Measurements from ENCODE around the gene OR8D1. TPM values are rescaled to one million over a fixed set of nuclear protein-coding genes. Genes with fewer than 3 reads are reported as not detected.

Gene OR8D1
- polyA plus RNA-seq, 1 donor (not counting 4 experiments of a cell fraction or from before 2014, with no cell fraction given) = not detected

GRCh38 chr11:124296016-124296415, 17.7 kb downstream of the OR8D1 start:
- dilution Hi-C loops (cut with MboI; ENCODE audit: extremely low pct_ligation_motif_present, low sequenced_read_pairs) = no loop called here
- H3K4me2 ChIP-seq (ENCODE audit: control insufficient read depth, extremely low read depth, insufficient read depth, low read depth, low read length) = no peak overlapping the region
- FAIRE-seq = no peak

GRCh38 chr11:124294687-124295086, 19.1 kb downstream of the OR8D1 start:
- H3K36me3 ChIP-seq (ENCODE audit: control insufficient read depth in 2 of 2, extremely low read depth in 1 of 2, insufficient read depth in 2 of 2, low read length in 2 of 2) = no peaks in the 10 kb centered on the region
- H4K20me1 ChIP-seq (ENCODE audit: control insufficient read depth, extremely low read depth, insufficient read depth, low read length) = no peaks in the 10 kb centered on the region
- FAIRE-seq (no peak), DNase-seq (ENCODE audit: low read depth, low spot score) (no peak)
- no peaks in the 10 kb centered on the region for H3K9me3 ChIP-seq (ENCODE audit: control insufficient read depth, low read depth, low read length)
- H3K9me1 ChIP-seq (ENCODE audit: control insufficient read depth, extremely low read depth, insufficient read depth, low read length) = no peaks in the 10 kb centered on the region
- H3K4me1 ChIP-seq (ENCODE audit: control insufficient read depth, extremely low read depth, insufficient read depth, low read length) = no peaks in the 10 kb centered on the region
- no peaks in the 10 kb centered on the region for H3K27me3 ChIP-seq (ENCODE audit: control insufficient read depth, extremely low read depth, insufficient read depth, low read length)
- H2AFZ ChIP-seq (ENCODE audit: control insufficient read depth, low read length) = no peak overlapping the region
- no peak overlapping the region for H3K9ac ChIP-seq (ENCODE audit: control insufficient read depth, extremely low read depth, insufficient read depth, low read length)
- dilution Hi-C loops (cut with MboI; ENCODE audit: extremely low pct_ligation_motif_present, low sequenced_read_pairs) = no loop called here
- no peak for TF ChIP-seq CTCF (optimal IDR thresholded peaks at IDR 0.05 in 1 of 3, IDR thresholded peaks at IDR 0.05 in 1 of 3, conservative IDR thresholded peaks at IDR 0.05 in 1 of 3; ENCODE audit: extremely low read depth in 1 of 3, insufficient read depth in 2 of 3, low read length in 3 of 3)
- no peak overlapping the region for H3K4me2 ChIP-seq (ENCODE audit: control insufficient read depth, extremely low read depth, insufficient read depth, low read depth, low read length)
- H3K27ac ChIP-seq (ENCODE audit: control insufficient read depth, insufficient read depth, low read length) = no peak overlapping the region
- H3K79me2 ChIP-seq (ENCODE audit: control insufficient read depth, insufficient read depth, low read length) = no peaks in the 10 kb centered on the region
- H3K4me3 ChIP-seq (ENCODE audit: control insufficient read depth in 2 of 3, extremely low read depth in 1 of 3, insufficient read depth in 2 of 3, low read depth in 1 of 3, low read length in 3 of 3) = no peak overlapping the region

More at GRCh38 chr11:124296016-124296415, 17.7 kb downstream of the OR8D1 start:
- Histone ChIP-seq H3K4me3 (ENCODE audit: control insufficient read depth in 2 of 3, extremely low read depth in 1 of 3, insufficient read depth in 2 of 3, low read depth in 1 of 3, low read length in 3 of 3) (no peak overlapping the region), H3K9ac (ENCODE audit: control insufficient read depth, extremely low read depth, insufficient read depth, low read length) (no peak overlapping the region), H2AFZ (ENCODE audit: control insufficient read depth, low read length) (no peak overlapping the region), H3K9me3 (ENCODE audit: control insufficient read depth, low read depth, low read length) (no peaks in the 10 kb centered on the region), H3K4me1 (ENCODE audit: control insufficient read depth, extremely low read depth, insufficient read depth, low read length) (no peaks in the 10 kb centered on the region), H3K27ac (ENCODE audit: control insufficient read depth, insufficient read depth, low read length) (no peak overlapping the region), H3K79me2 (ENCODE audit: control insufficient read depth, insufficient read depth, low read length) (no peaks in the 10 kb centered on the region), H4K20me1 (ENCODE audit: control insufficient read depth, extremely low read depth, insufficient read depth, low read length) (no peaks in the 10 kb centered on the region), H3K36me3 (ENCODE audit: control insufficient read depth in 2 of 2, extremely low read depth in 1 of 2, insufficient read depth in 2 of 2, low read length in 2 of 2) (no peaks in the 10 kb centered on the region), H3K27me3 (ENCODE audit: control insufficient read depth, extremely low read depth, insufficient read depth, low read length) (no peaks in the 10 kb centered on the region), H3K9me1 (ENCODE audit: control insufficient read depth, extremely low read depth, insufficient read depth, low read length) (no peaks in the 10 kb centered on the region)
- no peak for TF ChIP-seq EZH2 (IDR thresholded peaks at IDR 0.05; ENCODE audit: low read length)
- TF ChIP-seq CTCF (optimal IDR thresholded peaks at IDR 0.05 in 1 of 3, IDR thresholded peaks at IDR 0.05 in 1 of 3, conservative IDR thresholded peaks at IDR 0.05 in 1 of 3; ENCODE audit: extremely low read depth in 1 of 3, insufficient read depth in 2 of 3, low read length in 3 of 3) = no peak
- DNase-seq (ENCODE audit: low read depth, low spot score) = no peak

Measured in keratinocyte (primary cell).